HuH-7.5 (cell line): ENCODE results near the gene SYPL2.
"Not testable (repeated sequence)": the region's sequence is repeated elsewhere in the genome, so short reads cannot be mapped to it uniquely, and the experiment has no call there.

ENCODE experiments used
- DNase-seq: peaks from one replicate; pipeline ENCODE4 v3.0.0; 2011; ENCODE audit warnings: low spot score

Gene SYPL2

DNA sequence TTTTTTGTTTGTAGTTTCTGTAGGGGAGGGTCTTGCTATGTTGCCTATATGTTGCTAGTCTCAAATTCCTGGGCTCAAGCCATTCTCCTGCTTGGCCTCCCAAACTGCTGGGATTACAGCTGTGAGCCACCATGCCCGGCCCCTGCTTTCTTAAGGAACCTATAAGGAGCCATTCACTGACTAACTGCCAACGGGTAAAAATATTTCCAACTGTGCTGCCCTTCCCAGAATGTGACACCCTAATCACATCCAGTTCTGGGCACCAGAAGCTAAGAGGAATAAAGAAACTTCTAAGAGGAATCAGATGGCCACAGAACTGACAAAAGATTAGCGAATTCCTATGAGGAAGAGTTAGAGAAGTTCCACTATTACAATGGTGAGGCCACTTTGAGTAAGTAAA lies 6.4 kb downstream of the SYPL2 start:
- no peak for DNase-seq

DNA sequence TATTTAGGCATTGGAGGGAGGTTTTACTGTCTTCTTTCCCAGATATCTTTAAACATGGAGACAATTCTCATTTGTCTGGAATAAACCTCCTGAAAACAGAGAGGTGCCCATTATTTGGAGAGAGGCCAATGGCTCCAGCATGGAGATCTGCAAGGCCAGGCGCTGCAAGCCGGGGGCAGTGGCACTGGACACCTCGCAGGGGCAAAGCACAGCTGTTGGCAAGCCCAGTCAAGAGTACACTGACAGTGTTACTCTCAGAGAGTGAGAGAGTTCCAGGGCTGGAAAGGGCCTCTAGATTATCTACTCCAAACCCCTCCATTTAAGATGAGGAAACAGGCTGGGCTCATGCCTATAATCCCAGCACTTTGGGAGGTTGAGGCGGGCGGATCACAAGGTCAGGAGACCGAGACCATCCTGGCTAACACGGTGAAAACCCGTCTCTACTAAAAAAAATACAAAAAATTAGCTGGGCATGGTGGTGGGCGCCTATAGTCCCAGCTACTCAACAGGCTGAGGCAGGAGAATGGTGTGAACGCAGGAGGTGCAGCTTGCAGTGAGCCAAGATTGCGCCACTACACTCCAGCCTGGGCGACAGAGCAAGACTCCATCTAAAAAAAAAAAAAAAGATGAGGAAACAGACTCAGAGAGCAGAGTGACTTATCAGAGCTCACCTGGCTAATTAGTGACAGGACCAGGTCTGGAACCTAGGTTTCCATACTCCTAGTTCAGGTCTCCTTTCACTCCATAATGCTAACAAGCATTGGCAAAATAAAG lies 7.1 kb downstream of the SYPL2 start:
- not testable (repeated sequence) for DNase-seq

- peak; percentile 1 for DNase-seq
Observed at GRCh38 chr1:109474697-109475096, 8.4 kb downstream of the SYPL2 start.

GRCh38 chr1:109475261-109475660 lies 8.9 kb downstream of the SYPL2 start:
- no peak for DNase-seq

- no peak for DNase-seq
Observed at GRCh38 chr1:109476825-109477224, 10.5 kb downstream of the SYPL2 start.

DNA sequence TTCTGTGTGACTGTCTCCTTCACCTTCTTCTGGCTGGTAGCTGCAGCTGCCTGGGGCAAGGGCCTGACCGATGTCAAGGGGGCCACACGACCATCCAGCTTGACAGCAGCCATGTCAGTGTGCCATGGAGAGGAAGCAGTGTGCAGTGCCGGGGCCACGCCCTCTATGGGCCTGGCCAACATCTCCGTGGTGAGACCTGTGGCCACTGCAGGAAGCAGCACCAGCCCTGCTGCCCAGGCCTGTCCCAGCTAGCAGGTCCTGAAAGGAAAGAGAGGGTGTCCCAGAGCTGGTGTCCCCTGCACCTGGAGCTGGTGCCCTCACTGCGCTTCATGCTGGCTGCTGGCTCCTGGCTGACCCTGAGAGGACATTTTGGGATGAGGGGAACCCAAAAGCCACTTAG lies 11.5 kb downstream of the SYPL2 start:
- DNase-seq, result no peak

- DNase-seq, result no peak
Observed at GRCh38 chr1:109478806-109479205, 12.5 kb downstream of the SYPL2 start.

DNA sequence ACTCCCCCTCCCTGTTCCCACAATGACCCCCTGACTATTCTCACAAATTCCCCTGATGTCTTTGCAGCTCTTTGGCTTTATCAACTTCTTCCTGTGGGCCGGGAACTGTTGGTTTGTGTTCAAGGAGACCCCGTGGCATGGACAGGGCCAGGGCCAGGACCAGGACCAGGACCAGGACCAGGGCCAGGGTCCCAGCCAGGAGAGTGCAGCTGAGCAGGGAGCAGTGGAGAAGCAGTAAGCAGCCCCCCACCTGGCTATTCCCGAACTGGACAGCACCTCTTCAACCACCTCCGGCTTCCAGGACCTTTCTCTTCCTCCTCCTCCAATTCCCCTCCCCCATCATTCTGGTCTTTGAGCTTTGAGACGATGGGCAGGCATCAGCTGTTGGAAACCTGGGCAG lies 13.0 kb downstream of the SYPL2 start:
- DNase-seq, result no peak

DNA sequence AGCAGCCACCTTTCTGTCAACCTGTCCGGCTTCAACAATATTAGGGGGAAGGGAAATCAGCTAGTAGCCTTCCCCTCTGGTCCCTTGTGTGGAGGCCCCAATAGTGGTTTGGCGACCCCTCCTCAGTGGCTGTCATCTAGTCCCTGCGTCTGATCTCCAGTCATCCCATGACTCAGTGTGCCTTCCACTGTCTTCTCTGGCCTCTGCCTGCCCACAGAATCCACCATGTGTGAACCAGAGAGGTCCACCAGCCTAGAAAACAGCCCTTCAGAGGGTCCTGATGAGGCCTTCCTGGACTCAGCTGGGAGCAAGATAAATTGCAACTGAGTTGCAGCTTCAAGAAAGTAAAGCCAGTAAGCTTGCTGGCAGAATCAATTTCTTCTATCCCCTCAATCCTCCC lies 13.6 kb downstream of the SYPL2 start:
- no peak for DNase-seq

DNA sequence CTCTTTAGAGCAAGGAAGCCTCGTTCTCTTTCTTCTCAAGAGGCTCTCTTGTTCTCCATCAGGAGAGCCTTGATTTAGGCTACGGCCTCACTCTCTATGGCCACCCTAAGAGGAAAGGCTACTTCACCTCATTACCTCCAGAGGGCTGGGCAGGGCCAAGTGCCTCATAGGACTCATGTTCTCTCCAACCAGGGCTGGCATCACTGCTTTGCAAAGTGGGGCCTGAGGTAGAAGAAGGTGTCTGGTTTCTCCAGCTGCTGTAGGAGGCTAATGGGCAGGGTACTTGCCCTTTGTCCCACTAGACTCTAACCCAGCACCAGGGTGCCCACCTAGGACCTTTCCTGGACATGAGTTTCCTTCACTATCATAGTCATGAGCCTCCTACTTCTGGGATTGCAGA lies 15.3 kb downstream of the SYPL2 start:
- DNase-seq, result no peak

- DNase-seq, result no peak
Observed at GRCh38 chr1:109482242-109482641, 15.9 kb downstream of the SYPL2 start.

DNA sequence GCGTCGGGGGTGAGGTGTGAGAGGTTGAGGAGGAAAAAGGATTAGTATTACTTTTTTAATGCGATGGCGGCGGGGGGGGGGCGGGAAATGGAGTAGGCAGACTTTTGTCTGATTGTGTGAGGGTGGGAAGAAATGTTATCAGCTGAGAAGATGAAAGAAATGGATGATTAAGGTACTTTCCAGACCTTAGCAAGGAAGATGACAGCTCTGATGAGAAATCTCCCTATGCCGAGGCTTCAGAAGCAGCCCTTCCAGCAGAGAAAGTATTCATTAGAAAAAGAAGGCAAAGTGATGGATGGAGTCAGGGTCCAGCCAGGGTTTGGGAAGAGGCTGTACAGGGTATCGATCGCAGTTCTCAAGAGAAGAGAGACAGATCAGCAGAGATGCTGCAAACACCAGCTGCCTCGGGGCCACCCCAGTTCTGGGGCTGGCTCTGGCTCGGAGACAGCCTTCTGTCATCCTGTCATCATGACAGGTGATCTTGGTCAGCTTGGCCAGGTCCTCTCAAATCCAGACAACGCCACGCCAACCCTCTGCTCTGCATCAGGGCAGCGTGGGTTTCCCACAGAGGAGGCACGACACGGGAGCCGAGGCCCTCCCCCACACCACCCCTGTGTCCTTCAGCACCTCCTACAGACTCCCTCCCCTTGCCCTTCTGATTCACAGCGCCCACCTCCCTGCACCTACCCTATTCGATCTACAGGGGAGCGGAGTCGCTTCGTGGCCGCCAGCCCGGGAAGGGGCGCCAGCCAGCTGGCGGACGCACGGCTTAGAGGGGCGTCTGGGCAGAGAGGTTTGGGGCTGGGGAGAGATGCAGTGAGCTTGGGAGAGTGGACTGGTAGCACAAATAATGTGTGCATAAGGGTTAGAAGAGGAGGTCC lies 16.7 kb downstream of the SYPL2 start:
- peak; percentile 62 for DNase-seq

DNA sequence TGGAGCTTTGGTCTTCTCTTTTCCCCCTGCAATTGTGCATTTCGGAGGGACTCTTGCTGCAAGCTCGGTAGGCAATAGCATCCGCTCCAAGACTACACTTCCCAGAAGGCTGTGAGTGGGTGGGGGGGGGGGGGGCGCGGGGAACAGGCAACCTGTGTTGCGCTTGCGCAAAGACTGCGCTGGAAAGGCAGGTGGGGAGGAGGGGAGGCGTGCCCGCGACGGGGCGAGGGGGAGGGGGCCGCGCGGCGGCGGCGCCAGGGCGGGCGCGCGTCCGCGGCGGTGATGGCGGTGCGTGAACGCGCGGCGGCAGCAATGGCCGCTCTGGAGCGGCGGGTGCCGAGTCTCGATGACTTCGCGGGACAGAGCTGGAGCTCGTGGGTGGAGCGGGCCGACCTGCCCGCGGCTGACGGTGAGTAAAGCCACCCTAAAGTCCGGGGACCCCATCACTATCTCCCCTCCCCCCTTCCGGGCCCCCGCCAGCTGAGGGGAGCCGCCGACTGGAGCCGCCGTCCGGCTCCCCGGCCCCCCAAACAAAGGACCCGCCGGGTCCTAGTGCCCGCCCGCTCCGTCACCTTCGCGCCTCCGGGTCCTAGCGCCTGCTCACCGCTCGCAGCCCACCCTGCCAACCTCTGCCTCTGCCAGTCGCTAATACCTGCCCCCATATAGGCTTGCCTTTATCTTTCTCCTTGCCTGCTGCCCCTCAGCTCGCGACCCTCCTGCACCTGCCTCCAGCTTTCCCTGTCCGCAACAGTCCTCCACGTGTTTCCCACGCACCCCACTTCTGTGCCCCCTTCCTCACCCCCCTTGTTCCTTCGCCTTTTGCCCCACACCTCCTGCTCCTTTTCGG lies 17.5 kb downstream of the SYPL2 start, which contains the start of gene ATXN7L2:
ATXN7L2 (plus strand) TSS at position 234 of the 847 bp plus-strand sequence; CDS start at position 283, 49 bp downstream.
- peak; percentile 98 for DNase-seq

GRCh38 chr1:109484519-109484975 lies 18.2 kb downstream of the SYPL2 start:
- DNase-seq, result no peak

DNA sequence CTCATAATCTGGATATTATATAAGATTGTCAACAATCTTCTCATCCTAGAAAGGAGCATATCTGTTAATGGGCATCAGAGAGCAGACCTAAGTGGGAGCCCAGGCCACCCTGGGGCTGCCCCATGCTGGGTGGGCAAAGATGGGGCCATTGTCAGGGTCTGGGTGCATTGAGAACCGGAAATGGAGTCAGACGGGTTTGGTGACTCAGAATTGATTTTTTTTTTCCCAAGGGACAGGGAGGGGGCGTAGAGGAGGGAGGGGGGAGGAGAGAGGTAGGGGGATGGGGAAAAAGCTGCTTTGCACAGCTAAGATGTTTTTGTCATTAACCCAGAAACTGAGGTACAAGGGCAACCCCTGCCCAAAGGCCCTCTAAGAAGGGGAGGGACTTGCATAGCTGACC lies 18.7 kb downstream of the SYPL2 start:
- no peak for DNase-seq

- no peak for DNase-seq
Observed at GRCh38 chr1:109487261-109487660, 20.9 kb downstream of the SYPL2 start.

DNA sequence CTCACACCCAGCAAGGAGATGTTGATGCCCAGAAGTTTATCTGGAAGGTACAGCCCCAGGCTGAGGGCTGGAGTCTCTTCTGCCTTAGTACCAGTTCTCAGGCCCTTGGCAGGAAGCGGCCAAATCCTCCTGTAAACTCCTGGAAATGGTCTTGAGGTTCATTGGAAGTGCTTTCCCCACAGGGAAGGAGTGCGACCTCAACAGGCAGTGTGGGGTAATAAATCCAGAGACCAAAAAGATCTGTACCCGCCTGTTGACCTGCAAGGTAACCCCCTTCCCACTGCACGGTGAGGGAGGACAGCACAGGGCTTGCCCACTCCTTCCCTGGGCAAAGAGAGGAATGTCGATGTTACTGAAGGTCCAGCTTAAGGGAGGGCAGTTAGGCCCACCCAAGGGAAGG lies 21.9 kb downstream of the SYPL2 start:
- DNase-seq, result no peak

DNA sequence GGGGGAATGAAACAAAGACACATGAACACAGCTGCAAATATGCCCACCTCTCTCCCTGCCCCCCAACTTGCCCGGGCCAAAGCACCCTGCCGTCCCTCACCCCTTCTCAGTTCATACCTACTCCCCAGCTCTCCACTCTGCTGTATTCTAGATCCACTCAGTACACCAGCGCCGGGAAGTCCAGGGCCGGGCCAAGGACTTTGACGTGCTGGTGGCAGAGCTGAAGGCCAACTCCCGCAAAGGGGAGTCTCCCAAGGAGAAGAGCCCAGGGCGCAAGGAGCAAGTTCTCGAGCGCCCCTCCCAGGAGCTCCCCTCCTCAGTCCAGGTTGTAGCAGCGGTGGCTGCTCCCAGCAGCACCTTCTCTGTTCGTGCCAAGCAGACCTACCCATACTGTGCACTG lies 22.4 kb downstream of the SYPL2 start:
- DNase-seq, result no peak

GRCh38 chr1:109490029-109490933 lies 23.9 kb downstream of the SYPL2 start:
- DNase-seq, result peak; percentile 81

- no peak for DNase-seq
Observed at GRCh38 chr1:109490934-109491302, 24.6 kb downstream of the SYPL2 start.

- no peak for DNase-seq
Observed at GRCh38 chr1:109491372-109491771, 25.0 kb downstream of the SYPL2 start.
